Mesothelial cell of epicardium (in vitro differentiated cells): ENCODE results near the gene OR6B1. TPM values are rescaled to one million over a fixed set of nuclear protein-coding genes. Genes with fewer than 3 reads are reported as not detected.
A peak's percentile ranks its signal among the peaks of the same experiment; 100 is the strongest.

Experiments used
- DNase-seq, 2 experiments: peaks; one replicate each; pipeline ENCODE4 v3.0.0; 2021; ENCODE audit warnings: low spot score in 2 of 2; ENCODE audit not compliant: unreplicated experiment in 2 of 2
- H3K27ac Mint-ChIP-seq: 2 replicates; pipeline ENCODE4 v1.8.0; 2021; ENCODE audit warnings: mixed read lengths
- H3K27me3 Mint-ChIP-seq: 2 replicates; pipeline ENCODE4 v1.8.0; 2021; ENCODE audit warnings: low read depth, mixed read lengths
- H3K36me3 Mint-ChIP-seq: 2 replicates; pipeline ENCODE4 v1.8.0; 2021; ENCODE audit warnings: mixed read lengths
- H3K4me1 Mint-ChIP-seq: 2 replicates; pipeline ENCODE4 v1.8.0; 2021; ENCODE audit warnings: mixed read lengths
- H3K4me3 Mint-ChIP-seq: 2 replicates; pipeline ENCODE4 v1.8.0; 2021; ENCODE audit warnings: mild to moderate bottlenecking, moderate library complexity, mixed read lengths
- H3K9me3 Mint-ChIP-seq: 2 replicates; pipeline ENCODE4 v1.8.0; 2021; ENCODE audit warnings: mixed read lengths
- CTCF ChIP-seq: fragments of 200-600 bp; sonication (generic); IDR thresholded peaks from one replicate; pipeline ENCODE4 v1.5.0; 2021; ENCODE audit warnings: antibody characterized with exemption; ENCODE audit not compliant: unreplicated experiment
- total RNA-seq: library from RNA; stranded (reverse); gene quantifications from 3 replicates; pipeline ENCODE4 v1.2.1, GENCODE V29; 2021

Gene OR6B1
- total RNA-seq, 1 donor from 2014 or later, result not detected

GRCh38 chr7:144011458-144012230 lies 11.5 kb downstream of the OR6B1 start:
- peaks cover 1% of the 10 kb centered on the region for H3K36me3 Mint-ChIP-seq
- no peak overlapping the region for H3K27ac Mint-ChIP-seq
- H3K4me1 Mint-ChIP-seq, result no peaks in the 10 kb centered on the region
- no peaks in the 10 kb centered on the region for H3K27me3 Mint-ChIP-seq
- H3K4me3 Mint-ChIP-seq, result no peak overlapping the region
- DNase-seq, result no peak
- TF ChIP-seq CTCF, result no peak
- peaks cover 35% of the 10 kb centered on the region for H3K9me3 Mint-ChIP-seq

DNA sequence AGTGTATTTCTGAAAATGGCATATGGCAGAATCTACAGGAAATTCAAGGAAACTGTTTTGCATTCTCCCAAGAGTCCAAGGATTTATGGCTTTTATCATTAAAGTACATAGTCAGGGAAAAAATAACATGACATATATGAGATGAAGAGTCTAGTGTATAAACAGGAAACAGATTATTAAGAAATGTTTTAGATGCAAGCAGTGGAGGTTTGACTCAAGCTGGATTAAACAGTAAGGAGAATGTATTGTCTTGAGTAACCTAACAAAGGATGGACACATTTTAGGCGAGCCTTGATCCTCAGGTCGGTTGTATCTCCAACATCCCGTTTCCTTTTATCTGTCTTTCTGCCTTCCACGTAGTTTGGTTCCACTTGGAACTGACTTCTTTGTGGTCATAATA lies 17.9 kb downstream of the OR6B1 start:
- Mint-ChIP-seq H3K9me3 (peaks cover 11% of the 10 kb centered on the region), H3K36me3 (no peaks in the 10 kb centered on the region), H3K4me3 (no peak overlapping the region), H3K27me3 (no peaks in the 10 kb centered on the region), H3K27ac (no peak overlapping the region), H3K4me1 (peaks cover 22% of the 10 kb centered on the region)
- DNase-seq, result no peak
- TF ChIP-seq CTCF, result no peak

DNA sequence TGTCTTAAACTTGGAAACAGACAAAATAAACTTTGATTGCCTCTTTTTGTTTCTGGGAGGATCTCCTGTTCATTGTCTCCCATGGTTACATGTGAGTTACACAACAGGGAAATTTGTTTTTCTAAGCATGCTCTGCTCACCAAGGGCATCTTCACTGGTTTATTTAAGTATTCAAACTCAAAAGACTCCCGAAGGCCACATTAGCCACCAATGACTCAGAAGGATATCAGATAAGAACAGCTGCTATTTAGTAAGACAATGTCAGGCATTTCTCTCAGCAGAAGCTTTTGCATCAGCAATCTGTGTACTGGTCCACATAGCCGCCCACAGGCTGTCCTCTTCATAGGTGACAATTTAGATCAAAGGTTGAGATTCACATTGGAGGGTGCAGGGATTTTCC lies 19.3 kb downstream of the OR6B1 start:
- DNase-seq, result no peak
- peaks cover 22% of the 10 kb centered on the region for H3K4me1 Mint-ChIP-seq
- no peak for TF ChIP-seq CTCF
- H3K4me3 Mint-ChIP-seq, result no peak overlapping the region
- H3K36me3 Mint-ChIP-seq, result no peaks in the 10 kb centered on the region
- no peak overlapping the region for H3K27ac Mint-ChIP-seq
- H3K9me3 Mint-ChIP-seq, result peaks cover 11% of the 10 kb centered on the region
- H3K27me3 Mint-ChIP-seq, result no peaks in the 10 kb centered on the region

DNA sequence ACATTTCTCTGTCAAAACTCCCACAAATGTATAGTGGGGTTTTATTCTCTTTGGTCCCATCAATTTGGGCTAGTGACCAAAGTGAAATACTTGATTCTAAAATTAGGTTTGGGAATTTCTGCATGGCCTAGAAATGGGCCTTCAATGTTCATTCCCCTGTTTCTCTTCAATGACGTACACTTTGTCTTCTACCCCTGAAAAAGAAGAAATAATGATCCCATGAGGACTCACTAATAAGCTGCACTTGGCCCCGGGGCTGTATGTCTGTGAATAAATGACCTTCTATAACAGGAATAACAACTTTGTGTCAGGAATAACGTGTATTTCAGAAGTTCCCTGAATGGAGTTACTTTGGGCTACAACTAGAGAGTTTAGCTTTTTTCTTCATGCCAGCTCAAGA lies 20.2 kb downstream of the OR6B1 start:
- H3K9me3 Mint-ChIP-seq, result peaks cover 4% of the 10 kb centered on the region
- peaks cover 22% of the 10 kb centered on the region for H3K4me1 Mint-ChIP-seq
- no peak for DNase-seq
- TF ChIP-seq CTCF, result no peak
- H3K4me3 Mint-ChIP-seq, result no peak overlapping the region
- H3K27me3 Mint-ChIP-seq, result no peaks in the 10 kb centered on the region
- no peaks in the 10 kb centered on the region for H3K36me3 Mint-ChIP-seq
- peak overlapping the region; percentile 15 for H3K27ac Mint-ChIP-seq

DNA sequence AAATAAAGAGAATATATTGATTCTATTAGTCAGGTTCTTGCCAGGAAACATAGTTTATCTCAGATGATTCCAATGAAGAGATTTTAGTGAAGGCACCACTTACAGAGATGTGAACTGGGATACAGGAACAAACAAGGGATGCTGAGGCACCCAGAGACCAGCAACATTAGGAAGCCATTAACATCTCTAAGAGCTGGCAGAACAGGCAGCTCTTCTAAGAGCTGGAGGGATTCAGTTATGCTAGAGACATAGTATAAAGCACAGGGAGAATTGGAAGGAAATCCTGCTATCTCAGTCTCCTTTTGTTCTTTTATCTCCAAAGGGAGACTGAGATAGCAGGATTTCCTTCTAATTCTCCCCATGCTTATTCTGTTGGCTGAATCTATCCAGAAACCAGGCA lies 22.0 kb downstream of the OR6B1 start:
- DNase-seq, result no peak

More for the DNA sequence above, 22.0 kb downstream of the OR6B1 start:
- Mint-ChIP-seq H3K4me1 (peaks cover 22% of the 10 kb centered on the region), H3K27ac (no peak overlapping the region), H3K27me3 (no peaks in the 10 kb centered on the region), H3K4me3 (no peak overlapping the region), H3K36me3 (no peaks in the 10 kb centered on the region), H3K9me3 (peaks cover 4% of the 10 kb centered on the region)
- no peak for TF ChIP-seq CTCF
